ENCODE data around the gene STAT4. TPM values are rescaled to one million over a fixed set of nuclear protein-coding genes. Genes with fewer than 3 reads are reported as not detected.

Gene STAT4
- total RNA-seq, 1 donor from 2014 or later = 1.0 TPM

DNA sequence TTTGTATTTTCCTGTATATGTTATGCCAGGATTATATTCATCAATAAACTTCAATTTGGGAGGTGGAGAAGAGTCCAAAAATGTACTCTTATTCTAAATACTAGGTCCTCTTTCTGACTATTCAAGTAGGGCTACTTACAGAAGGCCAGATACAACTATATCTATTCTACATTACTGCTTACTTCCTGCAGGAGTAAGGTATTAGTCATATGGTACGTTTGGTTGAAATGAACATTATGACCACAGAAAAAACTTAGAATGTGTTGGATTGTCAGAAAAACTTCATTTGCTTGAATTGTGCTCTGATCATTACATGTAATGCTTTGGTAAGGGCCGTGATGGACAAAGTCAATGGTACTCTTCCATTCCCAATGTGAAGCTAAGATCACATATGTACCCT, 35.0 kb downstream of the STAT4 start:
- Mint-ChIP-seq H3K4me3 (no peak overlapping the region), H3K27ac (ENCODE audit: unreplicated experiment) (no peak overlapping the region), H3K4me1 (no peaks in the 10 kb centered on the region), H3K36me3 (ENCODE audit: low read depth) (no peaks in the 10 kb centered on the region), H3K27me3 (ENCODE audit: low read depth) (no peaks in the 10 kb centered on the region), H3K9me3 (peaks cover 2% of the 10 kb centered on the region)
- no peak for DNase-seq (ENCODE audit: low read depth, low spot score)
- TF ChIP-seq, protein P1, sequence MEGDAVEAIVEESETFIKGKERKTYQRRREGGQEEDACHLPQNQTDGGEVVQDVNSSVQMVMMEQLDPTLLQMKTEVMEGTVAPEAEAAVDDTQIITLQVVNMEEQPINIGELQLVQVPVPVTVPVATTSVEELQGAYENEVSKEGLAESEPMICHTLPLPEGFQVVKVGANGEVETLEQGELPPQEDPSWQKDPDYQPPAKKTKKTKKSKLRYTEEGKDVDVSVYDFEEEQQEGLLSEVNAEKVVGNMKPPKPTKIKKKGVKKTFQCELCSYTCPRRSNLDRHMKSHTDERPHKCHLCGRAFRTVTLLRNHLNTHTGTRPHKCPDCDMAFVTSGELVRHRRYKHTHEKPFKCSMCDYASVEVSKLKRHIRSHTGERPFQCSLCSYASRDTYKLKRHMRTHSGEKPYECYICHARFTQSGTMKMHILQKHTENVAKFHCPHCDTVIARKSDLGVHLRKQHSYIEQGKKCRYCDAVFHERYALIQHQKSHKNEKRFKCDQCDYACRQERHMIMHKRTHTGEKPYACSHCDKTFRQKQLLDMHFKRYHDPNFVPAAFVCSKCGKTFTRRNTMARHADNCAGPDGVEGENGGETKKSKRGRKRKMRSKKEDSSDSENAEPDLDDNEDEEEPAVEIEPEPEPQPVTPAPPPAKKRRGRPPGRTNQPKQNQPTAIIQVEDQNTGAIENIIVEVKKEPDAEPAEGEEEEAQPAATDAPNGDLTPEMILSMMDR (conservative IDR thresholded peaks at IDR 0.05) = no peak

DNA sequence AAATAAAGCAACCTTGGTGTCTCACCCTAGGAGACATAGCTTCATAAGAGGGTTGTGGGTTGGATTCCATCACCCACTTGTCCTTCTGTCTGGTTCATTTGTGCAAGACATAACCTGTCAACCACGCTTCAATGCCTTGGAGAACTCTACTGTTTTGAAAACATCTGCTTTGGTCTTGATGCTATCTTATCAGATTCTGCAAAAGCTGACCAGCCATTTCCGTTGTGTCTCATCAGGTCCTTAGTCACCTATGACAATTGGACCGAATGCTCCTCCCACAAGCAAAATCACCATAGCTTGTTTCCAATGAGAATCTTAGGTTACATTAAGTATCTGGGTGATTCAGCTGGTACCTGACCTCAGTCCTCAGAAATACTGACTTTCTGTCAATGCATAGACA, 35.4 kb downstream of the STAT4 start:
- Mint-ChIP-seq H3K27me3 (ENCODE audit: low read depth) (no peaks in the 10 kb centered on the region), H3K4me1 (no peaks in the 10 kb centered on the region), H3K27ac (ENCODE audit: unreplicated experiment) (no peak overlapping the region), H3K36me3 (ENCODE audit: low read depth) (no peaks in the 10 kb centered on the region), H3K4me3 (no peak overlapping the region), H3K9me3 (peaks cover 2% of the 10 kb centered on the region)
- no peak for DNase-seq (ENCODE audit: low read depth, low spot score)
- TF ChIP-seq, protein P1 (conservative IDR thresholded peaks at IDR 0.05) = no peak

DNA sequence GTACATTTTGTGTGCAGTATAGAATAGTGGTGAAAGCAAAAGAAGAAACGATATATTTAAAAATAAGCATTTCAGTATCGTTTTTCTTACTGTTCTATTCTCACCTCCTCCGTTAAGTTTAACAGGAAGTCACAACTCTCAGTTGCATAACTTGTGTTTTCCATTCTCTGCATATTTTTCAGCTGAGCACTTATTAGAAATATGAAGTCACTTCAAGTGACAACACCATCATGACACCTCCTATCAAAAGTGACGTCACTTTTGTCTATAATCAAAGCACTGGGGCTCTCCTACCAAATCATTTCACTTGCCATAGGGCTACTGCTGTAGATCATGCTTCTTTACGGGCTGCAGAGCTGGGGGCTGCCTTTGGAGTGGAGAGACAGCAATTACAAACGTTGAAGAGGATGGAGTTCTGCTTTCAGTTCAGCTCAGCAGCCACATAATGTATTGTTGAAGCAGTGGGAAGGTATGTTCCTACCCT, 36.3 kb downstream of the STAT4 start:
- Mint-ChIP-seq H3K36me3 (ENCODE audit: low read depth) (no peaks in the 10 kb centered on the region), H3K27ac (ENCODE audit: unreplicated experiment) (no peak overlapping the region), H3K9me3 (no peaks in the 10 kb centered on the region), H3K27me3 (ENCODE audit: low read depth) (no peaks in the 10 kb centered on the region), H3K4me3 (no peak overlapping the region), H3K4me1 (no peaks in the 10 kb centered on the region)
- TF ChIP-seq, protein P1 (conservative IDR thresholded peaks at IDR 0.05) = no peak
- DNase-seq (ENCODE audit: low read depth, low spot score) = no peak

DNA sequence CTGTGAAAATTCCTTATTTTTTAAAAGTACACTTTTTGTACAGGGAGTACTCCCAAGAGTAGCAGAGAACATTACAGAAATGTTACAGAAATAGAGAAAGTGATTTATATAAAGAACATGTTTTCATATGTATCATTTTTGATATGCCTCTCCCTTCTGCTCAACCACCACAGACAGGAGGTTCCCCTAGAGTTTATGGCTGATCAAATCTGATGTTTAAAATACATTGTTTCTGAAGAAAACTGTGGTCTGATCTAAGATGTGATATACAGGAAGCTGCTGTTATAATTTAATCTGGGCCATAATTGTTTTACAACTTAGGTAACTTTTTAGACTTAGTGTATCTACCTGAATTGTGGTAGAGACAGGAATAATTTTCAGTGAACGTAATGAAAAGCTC, 37.0 kb downstream of the STAT4 start:
- TF ChIP-seq, protein P1 (conservative IDR thresholded peaks at IDR 0.05) = no peak
- Mint-ChIP-seq H3K27ac (ENCODE audit: unreplicated experiment) (no peak overlapping the region), H3K4me1 (no peaks in the 10 kb centered on the region), H3K4me3 (no peak overlapping the region), H3K36me3 (ENCODE audit: low read depth) (no peaks in the 10 kb centered on the region), H3K27me3 (ENCODE audit: low read depth) (no peaks in the 10 kb centered on the region), H3K9me3 (no peaks in the 10 kb centered on the region)
- no peak for DNase-seq (ENCODE audit: low read depth, low spot score)

DNA sequence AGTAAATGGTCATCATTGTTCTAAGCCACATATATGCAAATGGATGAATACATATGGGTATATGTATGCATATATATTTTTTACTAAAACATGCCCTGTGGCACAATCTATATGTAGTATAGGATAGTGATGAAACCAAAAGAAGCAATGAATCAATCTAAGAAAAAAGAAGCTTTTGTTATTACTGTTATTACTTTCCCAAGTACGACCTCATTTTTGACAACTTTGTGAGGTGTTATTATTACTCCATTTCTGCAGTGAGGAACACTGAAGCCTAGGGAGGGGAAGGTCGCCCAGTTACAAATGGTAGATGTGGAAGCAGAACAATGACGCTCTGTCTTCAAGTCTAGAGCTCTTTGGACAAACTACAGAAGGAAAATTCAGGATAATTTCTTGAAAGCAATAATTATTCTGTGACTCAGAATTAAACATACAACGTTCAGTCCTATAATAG, 38.3 kb downstream of the STAT4 start:
- TF ChIP-seq, protein P1 (conservative IDR thresholded peaks at IDR 0.05) = no peak
- H3K4me3 Mint-ChIP-seq = no peak overlapping the region
- H3K27ac Mint-ChIP-seq (ENCODE audit: unreplicated experiment) = no peak overlapping the region
- H3K36me3 Mint-ChIP-seq (ENCODE audit: low read depth) = no peaks in the 10 kb centered on the region
- H3K9me3 Mint-ChIP-seq = no peaks in the 10 kb centered on the region
- DNase-seq (ENCODE audit: low read depth, low spot score) = no peak
- no peaks in the 10 kb centered on the region for H3K27me3 Mint-ChIP-seq (ENCODE audit: low read depth)
- H3K4me1 Mint-ChIP-seq = no peaks in the 10 kb centered on the region

DNA sequence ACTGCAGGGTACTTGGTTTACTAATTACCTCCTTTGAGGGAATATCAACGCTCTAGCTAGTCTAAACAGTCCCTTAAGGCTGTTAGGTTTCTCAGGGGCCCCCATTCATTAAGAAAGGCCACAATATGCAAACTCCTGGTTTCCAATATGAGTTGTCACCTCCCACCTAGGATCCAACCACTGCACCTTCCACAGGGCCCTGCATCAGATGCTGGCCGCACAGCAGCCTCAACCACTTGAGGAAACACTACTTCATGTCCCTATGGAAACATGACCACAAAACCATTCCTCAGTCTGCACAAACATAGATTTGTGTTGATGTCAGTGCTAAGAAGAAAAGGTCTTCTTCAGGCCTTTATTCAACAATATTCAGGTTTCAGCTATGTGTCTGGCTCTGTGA, 40.9 kb downstream of the STAT4 start:
- H3K27ac Mint-ChIP-seq (ENCODE audit: unreplicated experiment) = no peak overlapping the region
- H3K36me3 Mint-ChIP-seq (ENCODE audit: low read depth) = no peaks in the 10 kb centered on the region
- H3K27me3 Mint-ChIP-seq (ENCODE audit: low read depth) = no peaks in the 10 kb centered on the region
- no peaks in the 10 kb centered on the region for H3K9me3 Mint-ChIP-seq
- DNase-seq (ENCODE audit: low read depth, low spot score) = no peak
- no peak overlapping the region for H3K4me3 Mint-ChIP-seq
- no peaks in the 10 kb centered on the region for H3K4me1 Mint-ChIP-seq
- TF ChIP-seq, protein P1 (conservative IDR thresholded peaks at IDR 0.05) = no peak

Measured in neural crest cell (in vitro differentiated cells).